GM12874 (cell line): ENCODE data around the gene TMEM150C.

Experiments
- TF ChIP-seq, protein P1 (sequence below): IDR thresholded peaks from 2 replicates; pipeline ENCODE4 v1.5.1; 2011; ENCODE audit warnings: low read depth, mild to moderate bottlenecking, control low read depth, low read length, moderate library complexity; ENCODE audit not compliant: insufficient read depth

TMEM150C gene

DNA sequence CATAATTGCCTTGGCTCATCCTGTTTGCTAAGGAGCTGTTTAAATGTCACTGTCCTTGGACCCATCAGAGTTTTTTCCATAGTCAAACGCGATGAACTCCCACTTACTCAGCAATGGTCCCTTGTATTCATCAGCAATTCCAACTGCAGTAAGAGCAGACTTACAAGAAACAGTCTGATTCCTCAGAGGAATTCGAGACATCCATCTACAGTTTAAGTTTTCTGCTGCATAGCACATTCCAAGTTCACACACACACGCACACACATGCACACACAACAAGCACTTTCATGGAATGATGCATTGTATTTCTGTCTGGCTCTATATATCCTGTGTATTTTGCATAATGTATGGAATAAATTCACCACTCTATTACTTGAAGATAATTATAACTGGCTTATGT, 32.7 kb upstream of the TMEM150C start:
- TF ChIP-seq, protein P1, sequence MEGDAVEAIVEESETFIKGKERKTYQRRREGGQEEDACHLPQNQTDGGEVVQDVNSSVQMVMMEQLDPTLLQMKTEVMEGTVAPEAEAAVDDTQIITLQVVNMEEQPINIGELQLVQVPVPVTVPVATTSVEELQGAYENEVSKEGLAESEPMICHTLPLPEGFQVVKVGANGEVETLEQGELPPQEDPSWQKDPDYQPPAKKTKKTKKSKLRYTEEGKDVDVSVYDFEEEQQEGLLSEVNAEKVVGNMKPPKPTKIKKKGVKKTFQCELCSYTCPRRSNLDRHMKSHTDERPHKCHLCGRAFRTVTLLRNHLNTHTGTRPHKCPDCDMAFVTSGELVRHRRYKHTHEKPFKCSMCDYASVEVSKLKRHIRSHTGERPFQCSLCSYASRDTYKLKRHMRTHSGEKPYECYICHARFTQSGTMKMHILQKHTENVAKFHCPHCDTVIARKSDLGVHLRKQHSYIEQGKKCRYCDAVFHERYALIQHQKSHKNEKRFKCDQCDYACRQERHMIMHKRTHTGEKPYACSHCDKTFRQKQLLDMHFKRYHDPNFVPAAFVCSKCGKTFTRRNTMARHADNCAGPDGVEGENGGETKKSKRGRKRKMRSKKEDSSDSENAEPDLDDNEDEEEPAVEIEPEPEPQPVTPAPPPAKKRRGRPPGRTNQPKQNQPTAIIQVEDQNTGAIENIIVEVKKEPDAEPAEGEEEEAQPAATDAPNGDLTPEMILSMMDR, result no peak

DNA sequence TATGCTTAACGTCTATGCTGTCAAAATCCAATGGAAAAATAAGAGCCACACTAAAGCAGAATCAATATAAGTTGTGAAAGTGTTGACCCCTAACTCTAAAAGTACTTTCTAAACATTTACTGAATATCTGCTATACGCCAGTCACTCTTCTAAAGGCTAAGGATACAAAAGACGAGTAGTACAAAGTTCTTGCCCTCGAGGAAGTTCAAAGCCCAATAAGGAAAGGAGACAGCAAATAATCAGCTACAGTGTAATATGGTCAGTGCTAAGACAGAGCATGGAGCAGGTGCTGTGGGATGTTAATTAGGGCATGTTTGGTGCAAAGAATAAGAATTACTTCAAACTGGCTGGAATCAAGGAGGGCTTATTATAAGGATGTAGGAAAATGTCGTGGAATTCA, 31.6 kb upstream of the TMEM150C start:
- TF ChIP-seq, protein P1, result no peak

DNA sequence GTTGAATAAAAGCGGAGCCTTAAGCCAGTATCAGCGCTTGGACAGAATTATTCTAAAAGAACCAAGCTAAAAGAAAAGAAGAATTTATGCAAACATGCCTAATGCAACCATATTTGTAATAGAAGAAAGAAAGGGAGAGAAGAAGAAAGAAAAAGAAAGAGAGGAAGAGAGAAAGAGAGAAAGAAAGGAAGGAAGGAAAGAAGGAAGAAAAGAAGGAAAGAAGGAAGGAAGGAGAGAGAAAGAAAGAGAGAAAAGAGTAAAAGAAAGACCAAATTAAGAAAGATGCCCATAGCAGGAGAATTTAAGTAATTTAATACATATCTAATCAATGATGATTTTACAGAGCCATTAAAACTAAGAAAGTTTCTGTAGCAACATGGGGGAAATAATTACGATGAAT, 30.9 kb upstream of the TMEM150C start:
- TF ChIP-seq, protein P1, result no peak

DNA sequence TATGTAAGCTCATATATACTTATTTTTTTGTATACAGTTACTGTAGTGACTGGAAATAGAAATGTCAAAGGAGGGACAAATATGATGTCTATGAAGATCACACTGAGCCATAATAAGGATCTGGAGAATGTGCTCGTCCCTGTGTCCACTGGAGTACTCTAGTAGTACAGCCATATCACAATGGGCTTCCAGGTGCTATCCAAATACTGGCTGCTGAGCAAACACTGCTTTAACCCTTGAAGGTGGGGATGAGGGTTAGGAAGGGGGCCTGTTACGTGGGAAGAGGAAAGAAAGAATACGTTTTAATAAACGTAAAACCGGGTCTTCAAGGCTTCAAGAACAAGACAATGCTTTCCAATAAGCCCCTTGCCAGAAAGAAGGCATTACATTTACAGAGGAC, 29.8 kb upstream of the TMEM150C start:
- TF ChIP-seq, protein P1, result no peak

GRCh38 chr4:82589756-82590155, 28.0 kb upstream of the TMEM150C start:
- TF ChIP-seq, protein P1, result no peak

DNA sequence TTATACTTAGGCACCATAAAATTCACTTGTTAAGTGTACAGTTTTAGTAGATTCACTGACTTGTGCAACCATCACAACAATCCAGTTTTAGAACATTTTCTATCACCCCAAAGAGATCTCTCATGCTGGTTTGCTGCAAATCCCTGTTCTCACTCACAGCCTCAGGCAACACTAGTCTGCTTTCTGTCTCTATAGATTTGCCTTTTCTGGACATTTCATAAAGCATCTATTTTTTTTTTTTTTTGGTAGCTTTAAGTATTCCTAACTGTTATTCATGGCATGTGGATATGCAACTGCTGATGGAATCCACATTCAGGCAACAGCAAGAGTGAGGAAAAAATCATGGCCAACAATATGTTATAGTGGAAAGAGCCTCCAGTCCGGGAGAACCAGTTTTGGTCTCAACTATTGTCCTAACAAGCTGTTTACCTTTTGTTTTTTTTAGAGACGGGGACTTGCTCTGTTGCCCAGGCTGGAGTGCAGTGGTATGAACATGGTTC, 27.0 kb upstream of the TMEM150C start:
- TF ChIP-seq, protein P1, result no peak

GRCh38 chr4:82587826-82588540, 26.2 kb upstream of the TMEM150C start:
- TF ChIP-seq, protein P1, result no peak
